ENCODE data around the gene PIP5K1C.
A peak's percentile ranks its signal among the peaks of the same experiment; 100 is the strongest.

PIP5K1C gene

GRCh38 chr19:3609779-3610719 is 90.2 kb downstream of the PIP5K1C start:
- no peak for DNase-seq (ENCODE audit: low spot score)

DNA sequence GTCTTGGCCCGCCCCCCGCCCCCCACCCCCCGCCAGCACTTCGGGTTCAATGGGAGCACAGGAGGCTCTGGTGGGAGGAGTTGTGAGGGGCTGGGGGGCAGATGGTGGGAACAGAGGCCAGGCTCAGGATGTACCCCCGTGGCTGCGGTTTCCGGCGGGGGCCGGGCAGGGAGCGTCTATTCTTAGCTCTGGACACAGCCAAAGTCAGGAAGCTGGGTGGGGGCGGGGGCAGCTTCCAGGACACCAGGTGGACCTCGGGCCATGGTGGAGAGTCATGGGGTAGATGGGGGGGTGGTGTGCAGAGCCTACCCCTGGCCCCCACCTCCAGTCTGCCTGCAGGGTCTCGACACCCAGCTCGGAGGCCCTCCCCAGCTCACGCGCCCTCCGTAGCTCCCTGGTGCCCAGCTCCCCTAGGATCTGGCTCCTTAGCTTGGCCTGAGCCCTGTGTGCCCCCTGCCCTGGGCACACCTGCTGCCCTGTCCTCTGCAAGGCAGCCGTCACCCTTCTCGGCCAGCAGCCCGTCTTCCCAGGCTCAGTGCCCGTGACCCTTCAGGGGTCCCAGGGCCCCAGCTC is 91.4 kb downstream of the PIP5K1C start:
- no peak for DNase-seq (ENCODE audit: low spot score)

- DNase-seq (ENCODE audit: low spot score) = no peak
These were observed 92.1 kb downstream of the PIP5K1C start for GRCh38 chr19:3608079-3608641.

GRCh38 chr19:3607303-3608078 is 92.8 kb downstream of the PIP5K1C start:
- peak; percentile 65 for DNase-seq (ENCODE audit: low spot score)

DNA sequence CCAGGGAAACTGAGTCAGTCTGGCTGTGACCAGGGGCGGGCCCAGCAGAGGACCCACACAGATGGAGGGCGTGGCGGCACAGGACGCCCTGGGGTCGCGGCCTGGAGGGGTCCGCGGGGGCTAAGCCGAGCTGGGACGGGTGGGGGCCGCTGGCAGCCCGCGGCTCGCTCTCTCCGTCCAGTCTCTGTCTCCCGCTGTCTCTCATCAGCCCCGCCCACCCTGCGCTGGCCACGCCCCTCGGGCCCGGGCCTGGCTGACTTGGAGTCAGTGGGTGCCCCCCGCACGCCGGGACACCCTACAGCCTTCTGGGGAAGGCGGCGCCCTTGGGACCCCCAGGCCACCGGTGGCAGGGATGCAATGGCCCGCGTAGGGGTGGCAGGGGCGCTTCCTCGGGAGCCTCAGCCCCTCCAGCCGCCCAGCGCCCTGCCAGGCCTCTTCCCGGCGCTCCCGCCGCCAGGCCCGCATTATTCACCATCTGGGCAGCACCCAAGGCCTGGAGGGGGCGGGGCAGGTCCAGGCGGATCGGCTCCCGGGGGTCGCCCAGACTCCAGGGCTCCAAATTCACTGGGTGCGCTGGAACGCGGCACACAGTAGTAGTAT is 93.5 kb downstream of the PIP5K1C start, which contains the start of gene TBXA2R:
TBXA2R (minus strand) TSS at position 186 of the 600 bp plus-strand sequence. CDS start 6,241 bp downstream, outside the sequence.
- DNase-seq (ENCODE audit: low spot score) = peak; percentile 28

DNA sequence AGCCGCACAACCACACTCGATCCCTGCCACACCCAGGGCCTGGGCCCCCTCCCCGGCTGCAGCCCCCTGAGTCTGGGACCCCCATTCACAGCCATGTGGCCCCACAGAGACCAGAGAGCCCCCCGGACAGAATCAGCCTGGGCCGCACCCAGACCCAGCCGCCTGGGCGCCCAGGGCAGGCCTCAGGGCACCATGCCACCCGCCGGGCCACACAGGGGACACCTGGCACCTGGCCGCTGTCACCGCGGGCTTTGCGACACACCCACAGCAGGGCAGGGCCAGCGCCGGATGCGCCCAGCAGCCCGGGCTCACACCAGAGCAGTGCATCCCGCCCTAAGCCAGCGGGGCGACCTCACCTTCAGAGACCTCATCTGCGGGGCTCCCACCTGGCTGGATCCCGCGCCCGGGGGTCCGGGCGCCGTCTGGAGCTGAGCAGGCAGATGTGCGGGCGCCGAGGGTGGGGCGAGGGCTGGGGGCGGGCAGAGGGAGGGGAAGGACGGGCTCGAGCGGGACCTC is 94.0 kb downstream of the PIP5K1C start:
- DNase-seq (ENCODE audit: low spot score) = no peak

DNA sequence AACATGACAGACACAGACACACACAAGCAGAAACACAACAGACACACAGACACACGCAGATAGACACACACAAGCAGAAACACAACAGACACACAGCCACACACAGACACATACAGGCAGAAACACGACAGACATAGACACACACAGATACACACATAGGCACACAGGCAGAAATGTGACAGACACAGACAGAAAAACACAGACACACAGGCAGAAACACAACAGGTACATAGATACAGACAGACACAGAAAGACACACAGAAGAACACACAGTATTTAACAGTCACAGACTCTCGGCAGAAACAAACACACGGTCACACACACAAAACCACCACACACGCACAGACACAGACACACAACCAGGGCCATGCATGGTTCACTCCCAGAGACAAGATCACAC is 94.5 kb downstream of the PIP5K1C start:
- DNase-seq (ENCODE audit: low spot score) = no peak

DNA sequence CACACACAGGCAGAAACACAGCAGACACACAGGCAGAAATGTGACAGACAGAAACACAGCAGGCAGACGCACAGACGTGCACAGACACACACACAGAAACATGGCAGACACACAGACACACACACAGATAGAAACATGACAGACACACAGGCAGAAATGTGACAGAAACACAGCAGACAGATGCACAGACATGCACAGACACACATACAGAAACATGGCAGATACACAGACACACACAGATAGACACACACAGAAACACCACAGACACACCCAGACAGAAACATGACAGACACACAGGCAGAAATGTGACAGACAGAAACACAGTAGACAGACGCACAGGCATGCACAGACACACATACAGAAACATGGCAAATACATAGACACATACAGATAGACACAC is 94.9 kb downstream of the PIP5K1C start:
- DNase-seq (ENCODE audit: low spot score) = no peak

DNA sequence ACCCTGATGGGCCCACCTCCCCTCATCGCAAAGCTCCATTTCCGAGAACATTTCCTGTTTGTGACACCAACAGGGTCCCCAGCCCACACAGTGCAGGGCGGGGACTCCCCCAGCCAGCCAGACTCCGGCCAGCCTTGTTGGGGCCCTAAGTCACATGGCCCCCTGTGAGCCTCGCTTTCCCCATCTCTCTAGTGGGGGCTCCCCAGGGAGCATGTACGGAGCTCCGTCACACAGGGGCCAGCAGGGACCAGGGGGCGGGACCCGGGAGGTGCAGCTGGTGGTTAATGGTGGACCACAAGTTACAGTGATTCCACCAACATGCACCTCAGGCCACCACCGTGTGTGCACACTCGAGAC is 95.3 kb downstream of the PIP5K1C start:
- DNase-seq (ENCODE audit: low spot score) = no peak

DNA sequence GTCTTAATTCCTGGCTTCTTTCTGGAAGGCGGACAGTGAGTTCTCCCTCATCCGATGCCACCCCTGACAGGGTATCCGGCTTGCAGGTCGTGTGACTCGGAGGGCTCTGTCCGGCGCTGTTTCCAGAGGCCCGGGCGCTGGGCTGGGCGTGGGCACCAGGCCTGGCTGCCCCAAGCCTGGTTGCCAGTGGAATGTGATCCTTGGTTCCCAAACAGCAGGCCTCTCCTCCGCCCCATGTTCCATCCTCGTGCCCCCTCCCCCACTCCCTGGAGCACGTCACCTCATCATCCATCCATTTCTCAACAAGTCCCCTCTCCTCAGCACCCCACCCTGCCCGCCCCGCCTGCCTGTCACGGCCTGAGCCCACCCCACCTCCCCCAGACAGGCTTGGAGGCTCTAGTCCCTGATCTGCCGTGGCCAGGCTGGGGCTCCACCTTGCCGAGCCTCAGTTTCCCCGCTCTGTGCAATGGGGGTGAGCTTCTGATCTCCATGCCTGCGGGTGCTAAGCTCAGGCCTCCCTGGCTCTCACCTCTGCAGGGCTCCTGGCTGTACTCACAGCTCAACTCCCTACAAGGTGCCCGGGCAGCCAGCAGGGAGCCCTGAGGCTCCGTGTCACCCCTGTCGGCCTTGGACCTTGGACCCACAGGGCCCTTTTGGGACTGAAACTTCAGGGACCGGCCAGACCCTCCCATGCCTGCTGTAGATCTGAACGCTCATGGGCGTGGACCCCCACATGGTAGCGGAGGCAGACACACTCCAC is 95.9 kb downstream of the PIP5K1C start:
- DNase-seq (ENCODE audit: low spot score) = no peak

GRCh38 chr19:3603121-3603811 is 97.0 kb downstream of the PIP5K1C start:
- no peak for DNase-seq (ENCODE audit: low spot score)

GRCh38 chr19:3601021-3601420 is 99.2 kb downstream of the PIP5K1C start:
- DNase-seq (ENCODE audit: low spot score) = no peak

DNA sequence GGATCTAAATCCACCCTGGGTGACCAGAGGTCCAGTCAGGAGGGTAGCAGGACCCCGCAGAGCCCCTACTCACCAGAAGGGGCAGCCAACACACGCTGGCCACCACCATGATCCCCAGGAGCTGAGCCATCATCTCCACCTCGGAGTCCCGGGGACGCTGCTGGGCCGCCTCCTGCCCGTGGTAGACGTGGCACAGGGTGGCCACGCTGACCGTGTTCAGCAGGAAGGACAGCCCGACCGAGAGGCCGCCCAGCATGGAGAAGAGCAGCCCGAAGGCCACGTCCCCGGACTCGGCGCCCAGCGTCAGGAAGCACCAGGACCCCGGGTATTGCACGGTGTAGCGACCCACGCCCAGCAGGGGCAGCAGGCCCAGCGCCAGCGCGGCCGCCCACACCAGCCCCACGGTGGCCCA is 100.5 kb downstream of the PIP5K1C start:
- DNase-seq (ENCODE audit: low spot score) = no peak

DNA sequence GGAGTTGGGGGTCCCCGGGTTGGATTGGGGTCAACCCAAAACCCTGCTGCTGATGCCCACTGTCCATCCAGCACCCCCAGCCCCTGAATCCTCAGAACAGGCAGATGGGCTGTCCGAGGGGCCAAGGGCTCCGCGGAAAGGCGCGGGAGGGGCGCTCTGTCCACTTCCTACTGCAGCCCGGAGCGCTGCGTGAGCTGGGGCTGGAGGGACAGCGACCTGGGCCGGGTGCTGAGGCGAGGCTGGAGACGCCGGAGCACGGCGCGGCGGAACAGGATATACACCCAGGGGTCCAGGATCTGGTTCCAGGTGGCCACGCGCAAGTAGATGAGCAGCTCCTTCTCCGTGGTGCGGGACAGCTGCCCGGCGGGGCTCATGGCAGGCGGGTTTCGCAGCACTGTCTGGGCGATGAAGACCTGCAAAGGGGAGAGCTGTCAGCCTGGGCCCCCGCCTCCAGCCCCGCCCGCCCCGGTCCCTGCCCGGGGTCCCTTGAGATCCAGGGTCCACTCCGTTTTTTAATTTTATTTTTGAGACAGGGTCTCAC is 104.7 kb downstream of the PIP5K1C start:
- DNase-seq (ENCODE audit: low spot score) = no peak

DNA sequence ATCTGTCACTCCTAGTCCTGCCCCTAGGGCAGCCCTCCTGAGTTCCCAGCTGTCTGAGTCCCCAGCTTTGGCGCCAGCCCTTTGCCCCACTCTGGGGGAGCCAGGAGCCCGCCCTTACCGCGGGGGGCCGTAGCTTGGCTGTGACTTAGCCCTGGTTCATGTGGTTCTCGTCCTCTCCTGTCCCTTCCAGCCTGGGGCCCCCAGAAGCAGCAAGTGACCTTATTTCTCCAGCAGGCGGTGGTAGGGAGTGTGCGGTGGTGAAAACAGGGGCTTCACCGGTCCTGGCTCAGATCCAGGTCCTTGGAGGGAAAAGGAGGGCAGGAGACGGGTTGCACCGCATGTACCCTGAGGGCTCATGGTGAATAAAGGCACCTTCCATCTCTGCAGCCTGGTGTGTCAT is 107.1 kb downstream of the PIP5K1C start:
- no peak for DNase-seq (ENCODE audit: low spot score)

DNA sequence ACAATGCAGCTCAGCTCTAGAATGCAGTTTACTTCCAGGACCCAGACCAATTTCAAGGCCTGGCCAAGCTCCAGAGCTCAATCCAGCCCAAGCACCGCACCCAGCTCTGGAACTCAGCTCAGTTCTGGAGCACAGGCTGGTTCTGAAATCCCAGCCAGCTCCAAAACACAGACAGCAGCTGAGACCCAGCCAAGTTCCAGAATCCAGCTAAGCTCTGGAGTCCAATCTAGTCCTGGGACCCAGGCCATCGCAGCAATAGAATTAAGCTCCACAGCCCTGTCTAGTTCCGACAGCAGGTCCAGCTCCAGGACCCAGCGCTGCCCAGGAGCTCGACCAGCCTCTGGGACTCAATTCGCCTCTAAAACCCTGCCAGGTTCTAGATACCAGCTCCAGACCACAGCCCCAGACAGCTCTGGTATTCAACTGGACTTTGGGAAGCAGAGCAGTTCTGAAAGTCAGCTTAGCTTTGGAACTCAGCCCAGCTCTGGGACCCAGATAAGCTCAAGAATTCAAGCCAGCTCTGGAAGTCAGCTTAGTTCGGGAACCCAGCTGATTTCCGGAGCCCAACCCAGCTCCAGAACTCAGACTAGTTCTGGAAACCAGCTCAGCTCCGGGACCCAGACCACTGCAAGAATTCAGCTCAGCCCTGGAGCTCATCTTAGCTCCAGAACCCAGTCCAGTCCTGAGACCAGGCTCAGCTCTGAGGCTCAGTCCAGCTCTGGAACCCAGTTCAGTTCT is 108.2 kb downstream of the PIP5K1C start:
- no peak for DNase-seq (ENCODE audit: low spot score)

DNA sequence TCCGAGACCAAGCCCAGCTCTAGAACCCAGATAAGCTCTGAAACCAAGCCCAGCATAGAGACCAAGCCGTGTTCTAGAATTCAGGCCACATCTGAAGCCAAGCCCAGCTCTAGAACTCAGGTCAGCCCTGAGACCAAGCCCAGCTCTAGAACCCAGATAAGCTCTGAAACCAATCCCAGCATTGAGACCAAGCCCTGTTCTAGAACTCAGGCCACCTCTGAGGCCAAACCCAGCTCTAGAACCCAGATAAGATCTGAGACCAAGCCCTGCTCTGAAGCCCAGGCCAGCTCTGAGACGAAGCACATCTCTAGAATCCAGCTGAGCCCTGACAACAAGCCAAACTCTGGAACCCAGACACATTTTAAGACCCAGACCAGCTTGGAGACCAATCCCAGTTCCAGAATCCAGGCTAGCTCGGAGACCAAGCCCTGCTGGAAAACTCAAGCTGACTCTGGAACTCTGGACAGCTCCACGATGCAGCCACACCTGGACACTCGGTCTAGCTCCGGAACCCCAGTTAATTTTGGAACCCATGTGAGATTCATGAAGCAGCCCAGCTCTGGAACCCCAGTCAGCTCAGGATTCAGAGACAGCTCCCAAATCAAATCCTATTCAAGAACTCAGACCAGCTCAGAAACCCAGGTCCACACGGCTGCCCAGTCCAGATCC is 109.1 kb downstream of the PIP5K1C start:
- DNase-seq (ENCODE audit: low spot score) = no peak

- DNase-seq (ENCODE audit: low spot score) = no peak
These were observed 110.3 kb downstream of the PIP5K1C start for GRCh38 chr19:3589949-3590348.

- DNase-seq (ENCODE audit: low spot score) = no peak
These were observed 110.8 kb downstream of the PIP5K1C start for GRCh38 chr19:3589439-3589838.

All from cerebellar cortex (tissue), 1 donor.